T-cell (primary cell): ENCODE results near the gene COBLL1. TPM values are rescaled to one million over a fixed set of nuclear protein-coding genes. Genes with fewer than 3 reads are reported as not detected.

ENCODE experiments used
- ATAC-seq, 4 experiments: fragments of 200-7000 bp in 3 of 4; fragments of 150-1000 bp in 1 of 4; cut with Tn5 transposase; replicated peaks in 1 of 4; 1 replicate in 3 of 4; 2 replicates in 1 of 4; pipeline ENCODE4 v1.10.0; 2021; ENCODE audit warnings: moderate library complexity in 3 of 4, mild to moderate bottlenecking in 2 of 4, moderate number of reproducible peaks in 1 of 4
- CTCF ChIA-PET, 2 donors: fragments of 300-600 bp; sonication (Branson Sonifier 250); formaldehyde crosslinking; loops; one replicate each; lab custom pipeline; 2022; ENCODE audit warnings: antibody characterized with exemption in 2 of 2; lab: Charles Lee
- POLR2A ChIA-PET, 2 donors: fragments of 300-600 bp; sonication (Branson Sonifier 250); formaldehyde crosslinking; loops; one replicate each; lab custom pipeline; 2022; ENCODE audit warnings: antibody characterized with exemption in 2 of 2; lab: Charles Lee
- DNase-seq, 35 experiments: peaks; one replicate each; pipeline versions ENCODE4 v3.0.0 to v3.0.0-alpha.2; 2013 to 2023
- H3K27ac ChIP-seq: one replicate; pipeline ENCODE4 v1.5.1; 2013; ENCODE audit warnings: low read length
- H3K27me3 ChIP-seq, 2 experiments: replicated peaks in 1 of 2; 1 replicate in 1 of 2; 2 replicates in 1 of 2; pipeline versions ENCODE4 v1.6.1 to v1.7.0; 2013; ENCODE audit warnings: low read length in 1 of 2, mixed read lengths in 1 of 2; ENCODE audit not compliant: control insufficient read depth in 2 of 2, insufficient read depth in 2 of 2; ENCODE audit errors: extremely low read depth in 1 of 2
- H3K36me3 ChIP-seq, 2 donors: 1 replicate in 1 of 2; 2 replicates in 1 of 2; pipeline versions ENCODE4 v1.6.1 to v1.7.0; 2013; ENCODE audit warnings: low read length in 1 of 2; ENCODE audit not compliant: control insufficient read depth in 2 of 2, insufficient read depth in 1 of 2; ENCODE audit errors: extremely low read depth in 1 of 2
- H3K4me1 ChIP-seq, 2 experiments: 1 replicate in 1 of 2; 2 replicates in 1 of 2; pipeline versions ENCODE4 v1.6.1 to v1.7.0; 2013; ENCODE audit warnings: low read length in 2 of 2, mixed read lengths in 1 of 2; ENCODE audit not compliant: insufficient read depth in 2 of 2, control insufficient read depth in 1 of 2; ENCODE audit errors: extremely low read depth in 1 of 2
- H3K4me3 ChIP-seq, 2 donors: 1 replicate in 1 of 2; 2 replicates in 1 of 2; pipeline versions ENCODE4 v1.5.1 to v1.7.0; 2013; ENCODE audit warnings: mild to moderate bottlenecking in 2 of 2, low read length in 1 of 2, moderate library complexity in 1 of 2; ENCODE audit not compliant: control insufficient read depth in 1 of 2; ENCODE audit errors: extremely low read depth in 1 of 2
- H3K9me3 ChIP-seq: 2 replicates; pipeline ENCODE4 v1.7.0; 2013
- H3K27ac Mint-ChIP-seq, 2 donors: one replicate each; pipeline ENCODE4 v1.8.0; 2020 to 2021; ENCODE audit warnings: mild to moderate bottlenecking in 2 of 2, mixed read lengths in 2 of 2
- H3K27me3 Mint-ChIP-seq, 2 donors: one replicate each; pipeline ENCODE4 v1.8.0; 2021 to 2022; ENCODE audit warnings: mixed read lengths in 2 of 2
- H3K36me3 Mint-ChIP-seq: one replicate; pipeline ENCODE4 v1.8.0; 2021; ENCODE audit warnings: mixed read lengths
- H3K4me1 Mint-ChIP-seq, 3 donors: one replicate each; pipeline ENCODE4 v1.8.0; 2020 to 2022; ENCODE audit warnings: mixed read lengths in 3 of 3, mild to moderate bottlenecking in 1 of 3
- H3K4me3 Mint-ChIP-seq, 3 donors: one replicate each; pipeline ENCODE4 v1.8.0; 2020 to 2022; ENCODE audit warnings: mild to moderate bottlenecking in 3 of 3, mixed read lengths in 3 of 3, moderate library complexity in 3 of 3
- H3K9me3 Mint-ChIP-seq, 3 donors: one replicate each; pipeline ENCODE4 v1.8.0; 2020 to 2022; ENCODE audit warnings: mixed read lengths in 3 of 3
- WGBS: methylation state at CpG from one replicate; pipeline ENCODE4 v1.1.5; 2013; ENCODE audit warnings: missing lambda C conversion rate; ENCODE audit not compliant: insufficient coverage; 5-methylcytosine and 5-hydroxymethylcytosine counted together
- total RNA-seq, 35 experiments: library from RNA in 6 of 35; stranded (reverse) in 6 of 35; fragments of 120-200 nt in 1 of 35; gene quantifications; one replicate each; pipeline versions ENCODE4 v1.2.1 to v1.2.4 and lab custom pipeline; 2013 to 2026

Gene COBLL1
- total RNA-seq, 5 donors from 2014 or later (not counting 1 experiment from before 2014, with no cell fraction given), result 0.68 to 5.1 (median 1.9) TPM

DNA sequence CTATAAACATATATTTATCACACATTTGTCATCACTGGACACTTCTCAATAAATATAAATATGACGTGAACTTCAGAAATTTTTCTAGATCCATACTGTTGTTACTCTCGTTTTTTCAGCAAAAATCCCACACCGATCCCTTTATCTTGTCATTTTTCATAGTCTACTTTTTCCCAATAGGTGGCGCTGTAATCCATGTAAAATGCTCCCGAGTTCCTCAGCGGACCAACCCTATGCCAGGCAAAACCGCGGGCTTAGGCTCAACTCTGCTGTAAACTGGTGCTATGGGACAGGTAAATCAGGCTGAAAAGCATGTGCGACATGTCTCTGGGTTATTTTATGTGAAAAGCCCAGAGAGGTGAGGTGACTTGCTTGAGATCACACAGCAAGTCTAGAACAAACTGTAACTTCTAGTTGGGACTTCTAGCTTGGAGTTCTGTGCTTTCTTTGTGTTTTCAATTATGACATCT is 104.0 kb downstream of the COBLL1 start:
- no peaks in the 10 kb centered on the region for H3K9me3 ChIP-seq
- ChIA-PET POLR2A (interaction anchor here in 1 of 2 donors (0.5 kb wide), 1 partner anchor 59 kb away, joined by 4 read pairs; no protein-coding TSS in a partner anchor), CTCF (no interaction called here)
- peaks cover 0 to 3% of the 10 kb centered on the region in 2 experiments for H3K27me3 ChIP-seq
- ATAC-seq (no peak), DNase-seq (peak in 2 of 35 experiments; percentile 6 to 14)
- H3K4me1 ChIP-seq, result peaks cover 0 to 2% of the 10 kb centered on the region in 2 experiments
- H3K36me3 ChIP-seq, result no peaks in the 10 kb centered on the region
- Mint-ChIP-seq H3K36me3 (no peaks in the 10 kb centered on the region), H3K4me3 (no peak overlapping the region), H3K9me3 (no peaks in the 10 kb centered on the region), H3K27me3 (peaks cover 0 to 4% of the 10 kb centered on the region in 2 donors), H3K27ac (no peak overlapping the region), H3K4me1 (peaks cover 0 to 2% (median 0%) of the 10 kb centered on the region in 3 donors)
- 14% methylated on average over 5 of the region's 9 CpGs for WGBS
- H3K27ac ChIP-seq, result no peak overlapping the region
- H3K4me3 ChIP-seq, result peak overlapping the region in 1 of 2 donors; percentile 15

DNA sequence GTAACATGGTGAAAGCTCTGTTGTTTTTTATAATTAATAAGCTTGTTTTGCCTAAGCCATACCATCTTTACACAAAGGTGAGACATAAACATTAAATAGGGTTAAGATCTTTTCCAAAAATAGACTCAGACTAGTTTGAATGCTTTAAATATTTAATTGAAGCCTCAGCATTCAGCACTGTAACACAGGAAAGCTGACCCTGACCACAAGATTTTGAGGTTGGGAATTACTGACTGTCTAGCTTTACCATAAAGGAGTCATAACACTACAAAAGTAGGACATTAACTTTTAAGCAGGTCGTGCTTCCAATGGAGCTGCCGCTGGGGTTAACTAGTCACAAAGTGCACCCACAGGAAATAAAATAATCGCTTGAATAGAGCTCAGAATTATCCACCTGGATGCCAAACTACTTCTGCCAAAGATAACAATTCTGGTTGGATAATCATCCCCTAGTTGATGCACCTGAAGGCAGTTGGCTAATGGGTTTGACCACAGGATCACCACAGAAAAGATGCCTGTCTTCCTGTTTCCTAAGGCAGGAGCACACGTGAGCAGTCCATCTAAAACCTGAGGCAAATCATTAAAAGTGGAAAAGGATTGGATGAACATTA is 106.2 kb downstream of the COBLL1 start:
- 0% methylated on average over 1 of the region's 4 CpGs for WGBS
- CTCF ChIA-PET, result no interaction called here

DNA sequence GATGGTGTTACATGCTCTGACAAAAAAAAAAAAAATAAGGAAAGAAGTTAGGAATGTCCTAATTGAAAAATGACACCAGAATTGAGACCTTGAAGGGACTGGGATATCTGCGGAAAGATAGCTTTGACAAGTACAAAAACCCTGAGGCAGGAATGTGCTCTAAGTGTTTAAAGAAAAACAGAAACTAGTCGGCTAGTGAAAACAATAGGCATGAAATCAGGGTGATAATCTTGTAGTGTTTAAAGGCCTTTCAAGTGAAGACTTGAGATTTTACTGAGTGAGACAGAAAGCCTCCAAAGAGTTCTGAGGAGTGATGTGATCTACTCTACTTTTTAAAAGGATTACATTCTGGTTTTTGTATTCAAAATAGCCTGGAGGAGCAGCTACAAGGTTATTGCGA is 107.4 kb downstream of the COBLL1 start:
- no peak overlapping the region for H3K27ac Mint-ChIP-seq
- POLR2A ChIA-PET, result no interaction called here

More for the DNA sequence above, 106.2 kb downstream of the COBLL1 start:
- DNase-seq (no peak), ATAC-seq (no peak)
- peaks cover 0 to 4% of the 10 kb centered on the region in 2 donors for H3K27me3 Mint-ChIP-seq
- POLR2A ChIA-PET, result no interaction called here
- no peak overlapping the region for H3K27ac Mint-ChIP-seq
- H3K36me3 Mint-ChIP-seq, result no peaks in the 10 kb centered on the region
- H3K4me3 ChIP-seq, result no peak overlapping the region
- no peaks in the 10 kb centered on the region for H3K36me3 ChIP-seq
- peaks cover 0 to 2% (median 0%) of the 10 kb centered on the region in 3 donors for H3K4me1 Mint-ChIP-seq
- H3K9me3 ChIP-seq, result no peaks in the 10 kb centered on the region
- H3K4me1 ChIP-seq, result peaks cover 0 to 2% of the 10 kb centered on the region in 2 experiments
- H3K27ac ChIP-seq, result no peak overlapping the region
- H3K4me3 Mint-ChIP-seq, result no peak overlapping the region
- no peaks in the 10 kb centered on the region for H3K9me3 Mint-ChIP-seq
- peaks cover 0 to 3% of the 10 kb centered on the region in 2 experiments for H3K27me3 ChIP-seq

DNA sequence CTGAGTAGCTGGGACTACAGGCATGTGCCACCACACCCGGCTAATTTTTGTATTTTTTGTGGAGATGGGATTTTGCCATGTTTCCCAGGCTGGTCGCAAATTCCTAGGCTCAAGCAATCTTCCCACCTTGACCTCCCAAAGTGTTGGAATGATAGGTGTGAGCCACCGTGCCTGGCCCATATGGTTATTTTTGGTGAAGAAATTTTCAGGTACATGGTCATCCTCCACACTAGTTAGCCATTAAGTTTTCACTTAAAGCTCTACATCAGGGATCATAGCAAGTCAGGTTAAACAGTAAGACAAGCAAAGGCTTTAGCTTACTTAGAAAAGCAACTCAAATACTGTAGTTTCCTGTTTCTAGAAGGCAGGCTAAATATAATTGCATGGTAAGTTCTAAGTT is 116.1 kb downstream of the COBLL1 start:
- ChIA-PET POLR2A (no interaction called here), CTCF (no interaction called here)
- Histone ChIP-seq H3K27me3 (no peaks in the 10 kb centered on the region), H3K4me3 (no peak overlapping the region), H3K9me3 (no peaks in the 10 kb centered on the region), H3K36me3 (no peaks in the 10 kb centered on the region), H3K4me1 (no peaks in the 10 kb centered on the region), H3K27ac (no peak overlapping the region)
- H3K27ac Mint-ChIP-seq, result no peak overlapping the region
- no peaks in the 10 kb centered on the region for H3K27me3 Mint-ChIP-seq
- H3K36me3 Mint-ChIP-seq, result no peaks in the 10 kb centered on the region
- no CpG with 5 or more reads among the region's 3 CpGs for WGBS
- no peaks in the 10 kb centered on the region for H3K4me1 Mint-ChIP-seq
- no peak overlapping the region for H3K4me3 Mint-ChIP-seq
- ATAC-seq (no peak), DNase-seq (no peak)
- H3K9me3 Mint-ChIP-seq, result no peaks in the 10 kb centered on the region

More for the DNA sequence above, 107.4 kb downstream of the COBLL1 start:
- no peaks in the 10 kb centered on the region for H3K9me3 ChIP-seq
- no peak for DNase-seq
- Mint-ChIP-seq H3K27me3 (peaks cover 0 to 4% of the 10 kb centered on the region in 2 donors), H3K4me1 (no peaks in the 10 kb centered on the region), H3K9me3 (no peaks in the 10 kb centered on the region), H3K36me3 (no peaks in the 10 kb centered on the region), H3K4me3 (no peak overlapping the region)
- no peaks in the 10 kb centered on the region for H3K36me3 ChIP-seq
- peaks cover 0 to 3% of the 10 kb centered on the region in 2 experiments for H3K27me3 ChIP-seq
- CTCF ChIA-PET, result no interaction called here
- no peak overlapping the region for H3K27ac ChIP-seq
- no peak for ATAC-seq
- 86% methylated on average over 3 of the region's 3 CpGs for WGBS
- no peak overlapping the region for H3K4me3 ChIP-seq
- peaks cover 0 to 2% of the 10 kb centered on the region in 2 experiments for H3K4me1 ChIP-seq

DNA sequence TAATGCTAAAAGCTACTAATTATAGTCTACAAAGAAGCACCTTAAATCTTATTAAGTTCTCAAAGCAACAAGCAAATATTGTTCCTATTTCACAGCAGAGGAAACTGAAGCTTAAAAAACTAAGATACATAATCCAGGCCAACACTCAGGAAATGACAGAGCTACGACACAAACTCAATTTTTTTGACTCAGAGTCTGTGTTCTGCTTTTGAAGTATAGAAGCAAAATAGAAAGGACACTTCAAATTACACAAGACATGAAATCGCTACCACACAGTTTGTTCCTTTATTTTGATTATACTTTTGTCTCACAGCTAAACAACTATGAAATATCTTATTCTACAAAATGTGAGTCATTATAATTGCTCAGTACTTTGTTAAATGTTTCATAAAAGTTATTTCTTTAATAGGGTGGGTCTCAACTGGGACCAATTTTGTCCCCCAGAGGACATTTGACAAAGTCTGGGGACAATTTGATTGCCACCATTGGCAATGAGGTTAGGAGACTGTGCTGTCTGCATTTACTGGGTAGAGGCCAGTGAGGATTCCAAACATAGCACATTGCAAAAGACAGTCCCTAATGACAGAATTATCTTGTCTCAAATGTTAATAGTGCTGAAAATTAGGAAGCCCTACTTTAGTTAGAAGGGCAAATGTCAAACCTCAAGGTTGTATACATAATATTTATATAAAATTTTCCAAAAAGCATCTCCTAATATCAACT is 118.8 kb downstream of the COBLL1 start:
- H3K4me1 Mint-ChIP-seq, result no peaks in the 10 kb centered on the region
- H3K4me3 Mint-ChIP-seq, result no peak overlapping the region
- no peaks in the 10 kb centered on the region for H3K27me3 Mint-ChIP-seq
- no peak overlapping the region for H3K27ac Mint-ChIP-seq
- CTCF ChIA-PET, result no interaction called here
- Histone ChIP-seq H3K4me1 (no peaks in the 10 kb centered on the region), H3K27ac (no peak overlapping the region), H3K9me3 (no peaks in the 10 kb centered on the region), H3K4me3 (no peak overlapping the region), H3K36me3 (no peaks in the 10 kb centered on the region), H3K27me3 (no peaks in the 10 kb centered on the region)
- POLR2A ChIA-PET, result no interaction called here
- no peak for DNase-seq
- no peaks in the 10 kb centered on the region for H3K9me3 Mint-ChIP-seq
- no peaks in the 10 kb centered on the region for H3K36me3 Mint-ChIP-seq
- no CpG with 5 or more reads among the region's 2 CpGs for WGBS
- ATAC-seq, result no peak

DNA sequence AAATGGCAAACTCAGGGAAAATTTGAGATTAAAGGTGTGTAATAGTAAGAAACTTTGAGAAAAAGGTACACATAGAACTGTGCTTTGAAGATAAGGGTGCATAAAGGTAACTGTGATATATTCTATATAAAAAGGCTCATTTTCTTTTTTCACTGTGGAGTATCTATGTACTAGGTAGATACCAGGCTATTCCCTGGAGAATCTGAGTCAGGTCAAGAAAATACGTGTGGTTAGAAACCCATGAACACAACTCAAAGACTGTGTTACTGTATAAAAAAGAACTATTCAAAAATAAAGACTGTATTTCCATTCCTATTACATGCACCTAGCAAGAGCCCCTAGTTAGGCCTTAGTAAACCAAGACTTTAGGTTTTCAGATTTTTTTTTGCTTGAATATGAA is 120.2 kb downstream of the COBLL1 start:
- H3K27me3 ChIP-seq, result no peaks in the 10 kb centered on the region
- ChIA-PET POLR2A (interaction anchor here in 1 of 2 donors (0.6 kb wide), 1 partner anchor 9 kb away, joined by 3 read pairs; no protein-coding TSS in a partner anchor), CTCF (no interaction called here)
- DNase-seq (no peak), ATAC-seq (no peak)
- no peak overlapping the region for H3K4me3 Mint-ChIP-seq
- H3K4me1 Mint-ChIP-seq, result no peaks in the 10 kb centered on the region
- H3K4me1 ChIP-seq, result no peaks in the 10 kb centered on the region
- H3K4me3 ChIP-seq, result no peak overlapping the region
- no peaks in the 10 kb centered on the region for H3K36me3 Mint-ChIP-seq
- H3K36me3 ChIP-seq, result no peaks in the 10 kb centered on the region
- H3K9me3 Mint-ChIP-seq, result no peaks in the 10 kb centered on the region
- no CpG with 5 or more reads among the region's 1 CpG for WGBS
- no peaks in the 10 kb centered on the region for H3K27me3 Mint-ChIP-seq
- H3K9me3 ChIP-seq, result no peaks in the 10 kb centered on the region
- H3K27ac Mint-ChIP-seq, result no peak overlapping the region
- no peak overlapping the region for H3K27ac ChIP-seq
